Stomach (tissue), 9 donors: ENCODE data around the gene HEATR5B. TPM values are rescaled to one million over a fixed set of nuclear protein-coding genes. Genes with fewer than 3 reads are reported as not detected.

Source experiments
- DNase-seq, 2 donors: peaks; one replicate each; pipeline versions ENCODE4 v3.0.0 to v3.0.0-alpha.2; 2013 to 2019
- H3K27ac ChIP-seq, 5 donors: fragments of 200-600 bp in 4 of 5; sonication (generic) in 4 of 5; one replicate each; pipeline ENCODE4 v1.5.1; 2013 to 2019; ENCODE audit warnings: mild to moderate bottlenecking in 1 of 5, moderate library complexity in 1 of 5
- H3K27me3 ChIP-seq, 3 donors: fragments of 200-600 bp; sonication (generic); one replicate each; pipeline ENCODE4 v1.5.1; 2017 to 2019; ENCODE audit warnings: mixed run types in 1 of 3
- H3K36me3 ChIP-seq, 4 donors: fragments of 200-600 bp; sonication (generic); 1 replicate in 3 of 4; 2 replicates in 1 of 4; pipeline ENCODE4 v1.5.1; 2016 to 2019
- H3K4me1 ChIP-seq, 4 donors: fragments of 200-600 bp; sonication (generic); one replicate each; pipeline ENCODE4 v1.5.1; 2016 to 2019
- H3K4me3 ChIP-seq, 4 donors: fragments of 200-600 bp; sonication (generic) in 3 of 4; one replicate each; pipeline ENCODE4 v1.5.1; 2016 to 2019; ENCODE audit warnings: mild to moderate bottlenecking in 1 of 4
- H3K9me3 ChIP-seq, 4 donors: fragments of 200-600 bp; sonication (generic); one replicate each; pipeline ENCODE4 v1.5.1; 2016 to 2019
- CTCF ChIP-seq, 7 experiments: fragments of 450-650 bp in 4 of 7; fragments of 200-600 bp in 3 of 7; sonication (generic) in 3 of 7; IDR thresholded peaks; one replicate each; pipeline ENCODE4 v1.5.1; 2016 to 2019; ENCODE audit warnings: antibody characterized with exemption in 7 of 7, control low read depth in 2 of 7, mild to moderate bottlenecking in 1 of 7
- EP300 ChIP-seq: sonication (generic); formaldehyde crosslinking; IDR thresholded peaks from one replicate; pipeline ENCODE4 v1.6.1; 2017; ENCODE audit warnings: antibody characterized with exemption
- POLR2A ChIP-seq, 4 donors: fragments of 450-650 bp; IDR thresholded peaks; one replicate each; pipeline ENCODE4 v1.6.1; 2016; ENCODE audit warnings: antibody characterized with exemption in 4 of 4, control low read depth in 2 of 4, mild to moderate bottlenecking in 1 of 4, moderate library complexity in 1 of 4
- POLR2AphosphoS5 ChIP-seq, 3 donors: sonication (generic); formaldehyde crosslinking; IDR thresholded peaks; one replicate each; pipeline ENCODE4 v1.6.1; 2016; ENCODE audit warnings: antibody characterized with exemption in 3 of 3
- WGBS, 5 donors: extraction: QIAGEN DNeasy Blood & Tissue Kit in 3 of 5; methylation state at CpG; one replicate each; pipeline versions ENCODE4 v1.1.5 to v1.1.7; 2013 to 2018; 5-methylcytosine and 5-hydroxymethylcytosine counted together
- intact Hi-C: fragments of 100-400 bp; cut with DNase I; formaldehyde crosslinking; loops from one replicate; pipeline ENCODE4 v1.15.1; 2023; ENCODE audit warnings: low total_unique reads
- polyA plus RNA-seq, 3 donors: library from polyadenylated mRNA; stranded (reverse); fragments of 200-250 nt; gene quantifications; one replicate each; pipeline ENCODE4 v1.2.3, GENCODE V29; 2013
- total RNA-seq, 5 donors: library from RNA; depleted of rRNA; stranded (reverse); fragments of >200 nt; gene quantifications; one replicate each; pipeline versions ENCODE4 v1.1.0 to v1.2.3, GENCODE V29; 2014 to 2016
- donor health status: healthy with polysubstance abuse.
- donor health status: Bipolar disorder and iron deficiency.
- donor health status: healthy.

The HEATR5B gene
- total and polyA plus RNA-seq, 8 donors, result 3.2 to 95.1 (median 28.0) TPM

- WGBS, 5 donors, result 85 to 88% (median 87%) methylated on average over 5 of the region's 5 CpGs
- Histone ChIP-seq H3K27me3 (no peaks in the 10 kb centered on the region), H3K36me3 (peaks cover 37 to 84% (median 79%) of the 10 kb centered on the region in 4 donors), H3K4me1 (no peaks in the 10 kb centered on the region), H3K4me3 (no peak overlapping the region), H3K9me3 (no peaks in the 10 kb centered on the region), H3K27ac (no peak overlapping the region)
- DNase-seq, result no peak
- intact Hi-C loops, result no loop called here
- TF ChIP-seq POLR2A (IDR thresholded peaks at IDR 0.05) (no peak), EP300 (no peak), POLR2AphosphoS5 (IDR thresholded peaks at IDR 0.05) (no peak), CTCF (IDR thresholded peaks at IDR 0.05) (no peak)
Measured at GRCh38 chr2:37091873-37092272, 7.7 kb upstream of the HEATR5B start.

- Histone ChIP-seq H3K27me3 (no peaks in the 10 kb centered on the region), H3K36me3 (peaks cover 31 to 66% (median 60%) of the 10 kb centered on the region in 4 donors), H3K27ac (no peak overlapping the region), H3K4me3 (no peak overlapping the region), H3K9me3 (no peaks in the 10 kb centered on the region), H3K4me1 (peaks cover 6 to 13% (median 8%) of the 10 kb centered on the region in 4 donors)
- TF ChIP-seq POLR2AphosphoS5 (IDR thresholded peaks at IDR 0.05), result no peak
- WGBS, 5 donors, result 88 to 93% (median 89%) methylated on average over 4 of the region's 4 CpGs
- intact Hi-C loops, result no loop called here
- DNase-seq, result no peak
Measured at GRCh38 chr2:37090019-37090477, 5.9 kb upstream of the HEATR5B start.

DNA sequence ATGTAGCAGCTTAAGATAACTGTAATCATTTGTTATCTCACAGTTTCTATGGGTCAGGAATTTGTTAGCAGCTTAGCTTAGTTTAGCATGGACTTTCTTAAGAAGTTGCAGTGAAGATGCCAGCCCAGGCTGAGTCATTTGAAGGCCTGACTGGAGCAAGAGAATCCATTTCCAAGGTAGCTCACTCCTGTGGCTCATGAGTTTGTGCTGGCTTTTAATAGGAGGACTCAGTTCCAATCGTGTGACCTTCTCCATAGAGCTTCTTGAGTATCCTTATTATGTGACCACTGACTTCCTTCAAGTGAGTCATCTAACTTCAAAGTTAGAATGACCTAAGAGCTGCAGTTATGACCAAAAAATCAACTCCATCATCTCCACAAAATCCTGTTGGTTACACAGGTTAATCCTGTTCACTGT, 1.6 kb upstream of the HEATR5B start:
- no peak for DNase-seq
- intact Hi-C loops, result no loop called here
- peaks cover 24 to 43% (median 35%) of the 10 kb centered on the region in 4 donors for H3K4me1 ChIP-seq
- TF ChIP-seq POLR2A (IDR thresholded peaks at IDR 0.05), result no peak
- no peak for TF ChIP-seq EP300
- no peak for TF ChIP-seq POLR2AphosphoS5 (IDR thresholded peaks at IDR 0.05)
- no peak for TF ChIP-seq CTCF (IDR thresholded peaks at IDR 0.05)
- H3K4me3 ChIP-seq, result no peak overlapping the region
- peaks cover 16 to 33% (median 31%) of the 10 kb centered on the region in 4 donors for H3K36me3 ChIP-seq
- WGBS, 5 donors, result 61 to 75% (median 68%) methylated on average over 1 of the region's 1 CpG
- no peaks in the 10 kb centered on the region for H3K9me3 ChIP-seq
- no peaks in the 10 kb centered on the region for H3K27me3 ChIP-seq
- no peak overlapping the region for H3K27ac ChIP-seq

GRCh38 chr2:37084797-37085196, 625 bp upstream of the HEATR5B start:
- H3K27ac ChIP-seq, result peak overlapping the region in 4 of 5 donors; percentile 80 to 88 (median 86)
- intact Hi-C loops, result no loop called here
- no peaks in the 10 kb centered on the region for H3K9me3 ChIP-seq
- 1 to 3% (median 1%) methylated on average over 10 of the region's 10 CpGs for WGBS, 5 donors
- peaks cover 24 to 52% (median 45%) of the 10 kb centered on the region in 4 donors for H3K4me1 ChIP-seq
- TF ChIP-seq CTCF (IDR thresholded peaks at IDR 0.05) (no peak), POLR2AphosphoS5 (IDR thresholded peaks at IDR 0.05) (no peak), EP300 (no peak), POLR2A (IDR thresholded peaks at IDR 0.05) (no peak)
- H3K36me3 ChIP-seq, result peaks cover 7 to 28% (median 23%) of the 10 kb centered on the region in 4 donors
- peak overlapping the region; percentile 83 to 97 (median 90) for H3K4me3 ChIP-seq
- H3K27me3 ChIP-seq, result no peaks in the 10 kb centered on the region
- no peak for DNase-seq

- intact Hi-C loops, result no loop called here
- 15 to 30% (median 24%) methylated on average over 3 of the region's 3 CpGs for WGBS, 5 donors
- DNase-seq, result no peak
- no peaks in the 10 kb centered on the region for H3K9me3 ChIP-seq
- peak overlapping the region in 2 of 5 donors; percentile 8 to 30 for H3K27ac ChIP-seq
- TF ChIP-seq EP300 (no peak), POLR2A (IDR thresholded peaks at IDR 0.05) (no peak), CTCF (IDR thresholded peaks at IDR 0.05) (no peak), POLR2AphosphoS5 (IDR thresholded peaks at IDR 0.05) (no peak)
- no peak overlapping the region for H3K4me3 ChIP-seq
- H3K36me3 ChIP-seq, result peaks cover 0 to 47% (median 41%) of the 10 kb centered on the region in 4 donors
- H3K27me3 ChIP-seq, result no peaks in the 10 kb centered on the region
- H3K4me1 ChIP-seq, result peaks cover 24 to 51% (median 45%) of the 10 kb centered on the region in 4 donors
Measured at GRCh38 chr2:37080689-37081088, 3.5 kb downstream of the HEATR5B start.
